T-helper 1 cell treated with Interleukin-12 subunit alpha and Interleukin-12 subunit beta and Interleukin-4 antibody, amounts not matched to agents 30 μg/mL and 1 μg/mL, for 36 hours (primary cell): ENCODE results near the gene DGKD.

Experiments used
- H3K27ac Mint-ChIP-seq: one replicate; pipeline ENCODE4 v1.8.0; 2021; ENCODE audit warnings: mild to moderate bottlenecking, mixed read lengths
- H3K27me3 Mint-ChIP-seq: one replicate; pipeline ENCODE4 v1.8.0; 2021; ENCODE audit warnings: low read depth, mixed read lengths
- H3K36me3 Mint-ChIP-seq: one replicate; pipeline ENCODE4 v1.8.0; 2021; ENCODE audit warnings: low read depth, mixed read lengths
- H3K4me1 Mint-ChIP-seq: one replicate; pipeline ENCODE4 v1.8.0; 2021; ENCODE audit warnings: low read depth, mixed read lengths
- H3K4me3 Mint-ChIP-seq: one replicate; pipeline ENCODE4 v1.8.0; 2021; ENCODE audit warnings: mild to moderate bottlenecking, moderate library complexity, mixed read lengths
- H3K9me3 Mint-ChIP-seq: one replicate; pipeline ENCODE4 v1.8.0; 2021; ENCODE audit warnings: mixed read lengths

DGKD gene

GRCh38 chr2:233469261-233470010 is 115.1 kb downstream of the DGKD start:
- H3K4me3 Mint-ChIP-seq: no peak overlapping the region
- H3K36me3 Mint-ChIP-seq: peaks cover 19% of the 10 kb centered on the region
- H3K27me3 Mint-ChIP-seq: no peaks in the 10 kb centered on the region
- H3K4me1 Mint-ChIP-seq: no peaks in the 10 kb centered on the region
- H3K27ac Mint-ChIP-seq: no peak overlapping the region
- no peaks in the 10 kb centered on the region for H3K9me3 Mint-ChIP-seq

DNA sequence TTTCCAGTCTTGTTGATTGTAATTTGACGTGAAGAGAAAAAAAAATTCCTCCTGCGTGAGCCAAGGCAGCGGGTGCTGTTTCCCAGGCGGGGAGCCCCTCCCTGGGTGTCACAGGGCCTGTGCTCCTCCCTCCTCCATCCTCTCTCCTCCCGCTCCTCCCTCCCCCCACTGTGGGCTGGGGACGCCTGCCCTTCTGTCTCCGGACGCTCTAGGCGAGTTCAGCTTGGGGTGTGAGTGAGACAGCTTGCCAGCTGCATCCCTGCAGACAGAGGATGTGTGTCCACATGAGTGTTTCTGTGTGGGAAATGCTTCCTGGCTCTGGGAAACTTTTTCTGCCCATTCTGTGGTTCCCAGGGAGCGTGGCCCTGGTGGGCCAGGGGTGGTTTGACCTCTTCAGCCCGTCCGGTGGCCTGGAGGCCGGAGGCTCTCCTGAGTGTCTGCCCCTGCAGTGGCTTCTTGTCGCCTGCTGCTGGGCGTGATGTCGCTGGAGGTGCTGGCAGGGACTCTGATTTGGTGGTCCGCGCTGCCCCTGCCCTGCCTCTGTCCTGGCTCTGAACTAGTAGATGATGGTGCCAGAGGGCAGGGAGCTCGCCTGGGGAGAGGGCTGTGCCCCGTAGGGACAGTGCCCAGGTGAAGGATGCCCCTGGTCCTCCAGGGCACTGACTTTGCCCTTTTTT is 115.9 kb downstream of the DGKD start:
- no peaks in the 10 kb centered on the region for H3K4me1 Mint-ChIP-seq
- no peaks in the 10 kb centered on the region for H3K27me3 Mint-ChIP-seq
- H3K9me3 Mint-ChIP-seq: no peaks in the 10 kb centered on the region
- H3K4me3 Mint-ChIP-seq: no peak overlapping the region
- H3K27ac Mint-ChIP-seq: no peak overlapping the region
- peaks cover 19% of the 10 kb centered on the region for H3K36me3 Mint-ChIP-seq

GRCh38 chr2:233470839-233471238 is 116.5 kb downstream of the DGKD start:
- H3K36me3 Mint-ChIP-seq: peaks cover 19% of the 10 kb centered on the region
- no peaks in the 10 kb centered on the region for H3K4me1 Mint-ChIP-seq
- no peak overlapping the region for H3K4me3 Mint-ChIP-seq
- H3K9me3 Mint-ChIP-seq: no peaks in the 10 kb centered on the region
- H3K27ac Mint-ChIP-seq: no peak overlapping the region
- no peaks in the 10 kb centered on the region for H3K27me3 Mint-ChIP-seq

DNA sequence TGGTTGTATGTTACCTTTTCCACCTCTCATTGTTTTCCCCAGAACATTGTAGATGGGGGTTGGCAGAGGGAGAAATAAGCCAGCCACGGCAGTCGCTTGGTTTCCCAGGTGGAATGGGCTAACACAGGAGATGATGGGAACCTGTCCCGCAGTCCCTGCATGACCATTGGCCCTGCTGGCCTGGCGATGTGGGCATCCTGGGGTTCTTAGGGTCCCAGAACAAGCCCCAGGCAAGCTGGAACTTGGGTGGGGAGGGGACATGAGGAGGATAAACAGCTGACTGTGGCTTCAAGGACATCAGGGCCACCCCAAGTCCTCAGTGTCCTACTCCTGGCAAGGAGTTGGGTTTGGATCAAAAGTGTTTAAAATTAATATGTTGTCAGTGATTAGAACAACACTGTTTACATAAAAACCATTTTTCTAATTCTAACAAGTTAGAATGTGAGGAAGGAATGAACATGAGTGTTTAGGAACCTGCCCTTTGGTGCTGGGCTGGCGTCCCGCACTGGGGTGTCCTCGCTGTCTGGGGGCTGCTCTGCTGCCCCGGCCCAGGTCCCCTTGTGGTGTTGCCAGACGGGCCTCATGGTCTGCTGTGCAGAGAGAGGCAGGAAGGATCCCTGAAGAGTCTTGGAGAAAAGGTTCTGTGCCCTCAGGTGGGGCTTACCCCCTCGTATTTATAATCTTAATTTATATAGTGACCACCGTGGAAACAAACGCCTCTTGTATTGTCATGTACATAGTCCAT is 117.2 kb downstream of the DGKD start:
- no peaks in the 10 kb centered on the region for H3K4me1 Mint-ChIP-seq
- no peaks in the 10 kb centered on the region for H3K27me3 Mint-ChIP-seq
- no peak overlapping the region for H3K4me3 Mint-ChIP-seq
- H3K9me3 Mint-ChIP-seq: no peaks in the 10 kb centered on the region
- no peak overlapping the region for H3K27ac Mint-ChIP-seq
- H3K36me3 Mint-ChIP-seq: peaks cover 16% of the 10 kb centered on the region

DNA sequence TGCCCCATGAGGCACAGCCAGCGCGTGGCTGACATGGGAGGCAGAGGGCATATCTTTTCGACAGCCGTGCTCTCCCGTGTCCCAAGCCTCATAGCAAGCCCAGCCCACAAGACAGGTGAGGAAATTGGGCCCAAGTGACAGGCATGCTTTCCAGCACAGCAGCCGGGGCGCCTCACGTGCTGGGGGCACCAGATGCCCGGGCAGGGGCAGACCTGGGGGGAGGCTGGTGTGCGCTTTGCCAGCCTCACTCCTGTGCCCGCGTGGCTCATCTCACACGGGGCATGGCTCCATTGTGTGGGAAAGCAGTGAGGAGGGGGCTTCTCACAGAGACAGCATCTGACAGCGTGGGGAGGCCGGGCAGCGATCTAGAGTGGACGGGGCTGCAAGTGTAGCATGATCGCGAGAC is 119.1 kb downstream of the DGKD start:
- H3K4me3 Mint-ChIP-seq: no peak overlapping the region
- peaks cover 9% of the 10 kb centered on the region for H3K36me3 Mint-ChIP-seq
- no peaks in the 10 kb centered on the region for H3K9me3 Mint-ChIP-seq
- H3K4me1 Mint-ChIP-seq: no peaks in the 10 kb centered on the region
- no peak overlapping the region for H3K27ac Mint-ChIP-seq
- H3K27me3 Mint-ChIP-seq: no peaks in the 10 kb centered on the region

DNA sequence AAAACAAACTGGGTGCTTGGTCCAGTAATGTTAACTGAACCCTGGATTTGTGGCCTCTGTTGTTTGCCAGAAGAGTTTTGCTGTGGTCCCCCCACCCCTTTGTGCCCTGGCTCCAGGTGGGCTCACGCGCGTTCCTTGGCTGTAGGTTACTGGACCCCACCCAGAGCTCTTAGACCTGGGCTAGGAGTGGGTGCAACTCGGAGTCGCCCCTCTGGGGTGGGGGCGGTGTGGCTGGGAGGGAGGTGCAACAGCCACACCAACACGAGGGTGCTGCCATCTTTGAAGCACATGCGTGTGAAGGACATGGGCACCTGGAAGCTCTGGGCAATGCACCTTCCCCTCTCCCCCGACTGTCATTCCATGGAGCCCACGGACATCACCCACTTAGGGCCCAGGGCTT is 119.6 kb downstream of the DGKD start:
- Mint-ChIP-seq H3K36me3 (peaks cover 8% of the 10 kb centered on the region), H3K27me3 (no peaks in the 10 kb centered on the region), H3K9me3 (no peaks in the 10 kb centered on the region), H3K27ac (no peak overlapping the region), H3K4me1 (no peaks in the 10 kb centered on the region), H3K4me3 (no peak overlapping the region)

- Mint-ChIP-seq H3K27ac (no peak overlapping the region), H3K4me1 (no peaks in the 10 kb centered on the region), H3K4me3 (no peak overlapping the region)
These were observed 120.2 kb downstream of the DGKD start for GRCh38 chr2:233474308-233475160.

DNA sequence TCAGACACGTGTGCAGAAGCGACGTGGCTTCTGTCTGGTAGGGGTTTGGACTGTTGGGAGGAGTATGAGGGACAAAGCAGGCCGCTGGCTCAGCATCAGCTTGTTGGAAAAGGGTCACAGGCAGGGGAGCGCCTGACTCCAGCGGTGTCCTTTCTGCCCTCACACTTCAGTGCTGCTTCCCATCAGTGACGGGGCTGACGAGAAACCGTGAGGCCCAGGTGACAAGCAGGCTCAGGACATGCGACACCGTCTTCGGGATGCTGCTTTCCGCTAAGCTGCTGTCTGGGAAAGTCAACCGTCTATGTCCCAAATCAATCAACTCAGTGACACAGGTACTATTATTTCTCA is 121.7 kb downstream of the DGKD start:
- no peaks in the 10 kb centered on the region for H3K4me1 Mint-ChIP-seq
- H3K4me3 Mint-ChIP-seq: no peak overlapping the region
- no peaks in the 10 kb centered on the region for H3K27me3 Mint-ChIP-seq
- peaks cover 6% of the 10 kb centered on the region for H3K36me3 Mint-ChIP-seq
- H3K9me3 Mint-ChIP-seq: no peaks in the 10 kb centered on the region
- H3K27ac Mint-ChIP-seq: no peak overlapping the region

More at GRCh38 chr2:233474308-233475160, 120.2 kb downstream of the DGKD start:
- Mint-ChIP-seq H3K27me3 (no peaks in the 10 kb centered on the region), H3K9me3 (no peaks in the 10 kb centered on the region), H3K36me3 (peaks cover 6% of the 10 kb centered on the region)

DNA sequence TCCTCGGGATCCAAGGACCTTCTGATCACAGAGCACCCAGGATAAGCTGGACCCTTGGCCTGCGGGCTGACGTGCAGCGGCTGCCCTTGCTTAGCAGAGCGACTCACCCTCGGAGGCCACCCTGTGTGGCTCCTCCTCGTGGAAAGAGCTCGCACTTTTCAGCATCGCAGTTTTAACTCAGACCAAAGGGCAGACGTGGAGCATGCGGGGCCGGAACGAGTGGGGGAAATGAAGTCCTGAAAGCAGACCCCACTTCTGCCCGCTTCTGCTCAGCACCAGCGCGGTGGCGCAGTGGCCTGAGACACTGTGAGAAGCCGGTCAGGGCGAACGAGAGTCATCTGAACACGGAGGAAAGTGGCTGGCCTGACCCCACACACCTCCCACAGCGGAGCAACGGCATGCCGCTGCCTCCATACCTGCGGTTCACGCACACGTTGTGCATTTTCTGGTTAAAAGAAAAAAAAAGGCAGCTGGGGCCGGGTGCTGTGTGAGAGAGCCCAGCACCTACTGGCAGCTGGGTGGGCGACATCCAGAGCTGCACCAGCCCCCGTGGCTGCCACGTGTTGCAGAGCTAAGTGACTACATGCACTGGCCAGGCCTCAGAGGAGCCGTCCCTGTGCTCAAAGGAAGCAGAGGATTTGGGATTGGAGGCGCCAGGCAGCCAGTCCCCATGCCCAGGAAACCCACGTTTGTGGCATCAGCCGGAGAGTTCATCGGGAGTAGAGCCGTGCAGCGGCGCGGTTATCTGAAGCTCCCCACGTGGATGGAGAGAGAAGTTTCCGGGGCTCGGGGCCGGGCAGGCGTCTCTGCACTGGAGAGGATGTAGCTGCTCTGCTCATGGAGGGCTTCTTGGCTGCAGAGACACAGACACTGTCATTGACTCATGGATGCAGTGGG is 122.6 kb downstream of the DGKD start:
- Mint-ChIP-seq H3K27ac (no peak overlapping the region), H3K9me3 (no peaks in the 10 kb centered on the region), H3K4me3 (no peak overlapping the region), H3K36me3 (peaks cover 6% of the 10 kb centered on the region), H3K27me3 (no peaks in the 10 kb centered on the region), H3K4me1 (no peaks in the 10 kb centered on the region)

DNA sequence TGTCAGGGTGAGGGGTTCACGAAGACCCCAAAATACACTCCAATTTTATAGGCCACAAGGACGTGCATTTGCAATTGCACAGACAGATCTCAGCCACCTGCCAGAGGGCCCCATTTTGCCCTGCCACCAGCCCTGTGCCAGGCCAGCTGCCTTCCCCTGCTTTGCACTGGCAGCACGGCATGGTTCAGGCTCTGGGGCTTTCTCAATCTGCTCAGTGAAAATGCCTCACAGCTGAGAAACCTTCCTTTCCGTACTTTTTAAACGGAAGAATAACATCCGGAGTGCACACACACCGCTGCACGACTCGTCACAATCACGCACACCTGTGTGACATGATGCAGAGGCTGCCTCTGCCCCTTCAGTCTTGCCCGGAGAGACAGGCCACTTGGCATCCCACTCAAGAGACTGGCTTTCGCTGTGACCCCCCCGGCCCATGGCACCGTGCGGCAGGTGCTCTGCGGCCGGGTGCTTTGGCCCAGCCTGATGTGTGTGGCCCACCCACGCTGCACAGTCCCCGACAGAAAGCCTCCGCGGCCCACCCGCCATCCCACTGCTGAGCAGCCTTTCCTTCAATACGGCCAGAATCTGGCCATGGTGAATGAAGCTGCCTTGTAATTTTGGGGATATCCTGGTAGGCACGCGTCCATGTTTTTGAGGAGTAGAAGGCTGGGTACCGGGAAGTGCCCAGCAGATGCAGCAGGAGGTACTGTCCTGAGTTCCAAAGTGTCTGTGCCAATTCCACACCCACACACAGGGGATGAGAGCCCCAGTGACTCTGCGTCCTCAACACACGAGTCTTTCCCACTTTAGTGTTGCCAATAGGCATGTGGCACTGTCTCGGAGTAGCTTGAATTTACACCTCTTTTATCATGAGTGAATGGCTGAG is 123.5 kb downstream of the DGKD start:
- Mint-ChIP-seq H3K4me3 (no peak overlapping the region), H3K27me3 (no peaks in the 10 kb centered on the region)

DNA sequence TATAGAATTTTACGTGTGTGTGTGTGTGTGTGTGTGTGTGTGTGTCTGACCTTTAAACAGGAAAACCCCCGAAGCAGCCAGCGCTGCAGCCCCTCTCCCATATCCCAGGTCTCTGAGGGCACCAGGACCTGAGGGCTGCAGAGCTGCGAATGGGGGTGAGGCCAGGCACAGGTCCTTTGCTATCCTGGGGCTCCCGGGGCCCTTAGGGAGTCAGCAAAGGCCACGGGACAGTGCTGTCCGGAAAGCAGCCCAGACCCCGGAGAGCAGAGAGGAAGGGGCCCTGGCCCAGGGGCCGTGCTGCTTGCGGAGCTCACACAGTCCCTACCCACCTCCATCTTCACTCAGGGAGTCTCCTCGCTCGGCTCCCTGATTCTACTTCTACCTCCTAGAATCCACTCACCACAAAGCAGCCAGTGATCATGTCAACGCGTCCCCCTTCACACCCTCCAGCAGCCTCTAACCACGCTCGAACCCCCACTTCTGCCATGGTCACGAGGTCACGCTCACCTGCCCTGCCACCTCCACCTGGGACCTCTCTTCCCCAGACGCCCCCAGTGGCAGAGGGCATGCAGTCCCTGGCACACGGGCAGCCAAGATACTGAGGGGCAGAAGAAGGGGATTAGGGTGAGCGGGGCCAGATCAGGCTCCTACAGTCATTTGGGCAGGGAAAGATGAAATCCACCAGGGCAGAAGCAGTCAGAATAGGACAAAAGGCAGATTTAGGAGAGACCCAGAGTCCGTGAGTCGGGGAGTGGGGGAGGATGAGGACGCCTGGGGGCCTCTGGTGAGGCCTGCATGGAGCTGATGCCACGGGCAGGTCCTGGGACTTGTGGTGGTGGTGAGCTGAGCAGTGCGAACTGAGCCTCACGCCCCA is 125.6 kb downstream of the DGKD start:
- Mint-ChIP-seq H3K27ac (no peak overlapping the region), H3K4me1 (no peaks in the 10 kb centered on the region), H3K4me3 (no peak overlapping the region), H3K9me3 (no peaks in the 10 kb centered on the region), H3K27me3 (no peaks in the 10 kb centered on the region), H3K36me3 (no peaks in the 10 kb centered on the region)

More for the DNA sequence above, 123.5 kb downstream of the DGKD start:
- no peaks in the 10 kb centered on the region for H3K4me1 Mint-ChIP-seq
- H3K9me3 Mint-ChIP-seq: no peaks in the 10 kb centered on the region
- no peak overlapping the region for H3K27ac Mint-ChIP-seq
- peaks cover under 1% of the 10 kb centered on the region for H3K36me3 Mint-ChIP-seq

DNA sequence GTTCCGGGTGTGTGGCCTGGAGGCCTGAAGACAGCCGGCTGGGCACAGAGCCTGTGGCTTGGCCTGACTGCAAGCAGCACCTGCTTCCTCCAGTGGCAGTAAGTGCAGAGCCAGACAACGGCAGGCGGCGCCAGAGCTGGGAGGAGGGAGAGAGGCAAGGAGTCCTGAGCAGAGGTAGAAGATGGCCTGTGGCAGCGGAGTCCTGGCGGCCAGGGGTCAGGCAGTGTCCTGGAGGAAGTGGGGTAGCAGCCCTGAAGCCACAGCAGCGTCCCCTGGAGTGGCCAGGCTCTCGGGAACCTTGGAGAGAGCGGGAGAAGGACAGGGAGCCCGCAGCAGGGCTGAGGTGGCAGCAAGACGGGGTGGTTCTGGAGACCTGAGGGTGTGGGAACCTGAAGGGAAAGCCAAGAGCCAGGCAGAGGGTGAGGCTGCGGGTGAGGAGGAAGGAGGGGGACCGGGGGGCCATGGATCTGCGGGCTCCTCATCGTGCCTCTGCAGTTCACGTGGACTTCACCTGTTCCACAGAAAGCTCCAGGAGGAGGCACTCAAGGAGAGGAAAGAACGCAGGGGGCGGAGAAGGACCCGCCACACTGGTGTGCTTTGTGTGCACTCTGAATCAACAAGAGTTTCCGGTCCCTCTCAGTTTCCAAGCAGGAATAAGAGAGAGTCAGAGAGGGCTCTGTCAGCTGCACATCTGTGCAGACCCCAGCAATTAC is 126.4 kb downstream of the DGKD start:
- Mint-ChIP-seq H3K9me3 (no peaks in the 10 kb centered on the region), H3K4me3 (no peak overlapping the region), H3K27ac (no peak overlapping the region), H3K36me3 (no peaks in the 10 kb centered on the region), H3K27me3 (no peaks in the 10 kb centered on the region), H3K4me1 (no peaks in the 10 kb centered on the region)
